OCI-LY7 (cell line): ENCODE measurements around the gene KIF13A.

Experiments
- CTCF ChIP-seq: fragments of 200-600 bp; sonication (generic); conservative IDR thresholded peaks from 2 replicates; pipeline ENCODE4 v1.5.1; 2014; ENCODE audit warnings: mild to moderate bottlenecking, antibody characterized with exemption, low read length, moderate library complexity, mixed read lengths
- EZH2phosphoT487 ChIP-seq: fragments of 200-600 bp; sonication (generic); IDR thresholded peaks from 2 replicates; pipeline ENCODE4 v1.6.1; 2018; ENCODE audit warnings: low read depth, borderline replicate concordance, mild to moderate bottlenecking, mixed run types, antibody characterized with exemption, low read length, moderate library complexity, mixed read lengths

- no peak for TF ChIP-seq CTCF
- TF ChIP-seq EZH2phosphoT487 = no peak
These were observed 89.8 kb downstream of the KIF13A start for GRCh38 chr6:17897681-17898080.
